ENCODE measurements around the gene WSCD1. TPM values are rescaled to one million over a fixed set of nuclear protein-coding genes. Genes with fewer than 3 reads are reported as not detected.

The WSCD1 gene
- polyA plus RNA-seq, 1 experiment: 0.20 TPM

DNA sequence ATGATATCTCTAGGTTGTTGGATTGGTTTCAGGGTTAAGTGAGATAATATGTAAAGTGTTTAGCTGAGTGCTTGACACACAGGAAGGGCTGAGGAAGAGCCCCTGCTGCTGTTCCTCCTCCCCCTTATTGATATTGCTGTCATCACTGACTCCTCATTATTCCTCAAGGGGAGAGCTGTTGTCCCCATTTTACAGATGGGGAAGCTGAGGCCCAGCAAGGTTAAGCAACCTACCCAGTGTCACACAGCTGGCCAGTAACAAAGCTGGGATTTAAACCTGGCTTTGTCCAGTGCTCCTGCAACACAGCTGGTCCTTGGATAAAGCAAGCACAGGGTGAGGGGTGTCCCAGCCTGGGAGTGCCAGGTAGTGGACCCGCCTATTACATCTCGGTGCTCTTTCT lies 9.8 kb downstream of the WSCD1 start:
- TF ChIP-seq CTCF (IDR thresholded peaks at IDR 0.05; ENCODE audit: low read depth, low read length): no peak
- H3K4me3 ChIP-seq (ENCODE audit: low read depth, low read length): no peak overlapping the region
- H3K27me3 ChIP-seq (ENCODE audit: control insufficient read depth, insufficient read depth, low read length): peaks cover 3% of the 10 kb centered on the region
- H3K27ac ChIP-seq (ENCODE audit: low read depth, low read length): no peak overlapping the region
- peaks cover 4% of the 10 kb centered on the region; the same call in 1 of the 2 replicates for H3K9me3 ChIP-seq (ENCODE audit: control insufficient read depth, insufficient read depth, low read length)
- ChIA-PET POLR2A (no interaction called here), CTCF (no interaction called here)
- DNase-seq (ENCODE audit: low read depth, low spot score): no peak

- TF ChIP-seq CTCF (IDR thresholded peaks at IDR 0.05; ENCODE audit: low read depth, low read length): no peak
- Histone ChIP-seq H3K9me3 (ENCODE audit: control insufficient read depth, insufficient read depth, low read length) (peaks cover 4% of the 10 kb centered on the region; the same call in 1 of the 2 replicates), H3K4me3 (ENCODE audit: low read depth, low read length) (no peak overlapping the region), H3K27ac (ENCODE audit: low read depth, low read length) (no peak overlapping the region), H3K27me3 (ENCODE audit: control insufficient read depth, insufficient read depth, low read length) (peaks cover 3% of the 10 kb centered on the region)
- CTCF ChIA-PET: no interaction called here
- POLR2A ChIA-PET: no interaction called here
- DNase-seq (ENCODE audit: low read depth, low spot score): no peak
Measured at GRCh38 chr17:6080711-6081430, 10.7 kb downstream of the WSCD1 start.

GRCh38 chr17:6082335-6082734 lies 12.2 kb downstream of the WSCD1 start:
- DNase-seq (ENCODE audit: low read depth, low spot score): no peak
- TF ChIP-seq CTCF (IDR thresholded peaks at IDR 0.05; ENCODE audit: low read depth, low read length): no peak
- Histone ChIP-seq H3K4me3 (ENCODE audit: low read depth, low read length) (no peak overlapping the region), H3K9me3 (ENCODE audit: control insufficient read depth, insufficient read depth, low read length) (peaks cover 6% of the 10 kb centered on the region; the same call in 1 of the 2 replicates), H3K27ac (ENCODE audit: low read depth, low read length) (no peak overlapping the region), H3K27me3 (ENCODE audit: control insufficient read depth, insufficient read depth, low read length) (peaks cover 3% of the 10 kb centered on the region)
- ChIA-PET CTCF (no interaction called here), POLR2A (no interaction called here)

- ChIA-PET POLR2A (no interaction called here), CTCF (no interaction called here)
- Histone ChIP-seq H3K27ac (ENCODE audit: low read depth, low read length) (no peak overlapping the region), H3K9me3 (ENCODE audit: control insufficient read depth, insufficient read depth, low read length) (peaks cover 10% of the 10 kb centered on the region; the same call in 1 of the 2 replicates), H3K27me3 (ENCODE audit: control insufficient read depth, insufficient read depth, low read length) (peaks cover 3% of the 10 kb centered on the region), H3K4me3 (ENCODE audit: low read depth, low read length) (no peak overlapping the region)
- no peak for TF ChIP-seq CTCF (IDR thresholded peaks at IDR 0.05; ENCODE audit: low read depth, low read length)
- no peak for DNase-seq (ENCODE audit: low read depth, low spot score)
Measured at GRCh38 chr17:6084311-6085161, 14.4 kb downstream of the WSCD1 start.

DNA sequence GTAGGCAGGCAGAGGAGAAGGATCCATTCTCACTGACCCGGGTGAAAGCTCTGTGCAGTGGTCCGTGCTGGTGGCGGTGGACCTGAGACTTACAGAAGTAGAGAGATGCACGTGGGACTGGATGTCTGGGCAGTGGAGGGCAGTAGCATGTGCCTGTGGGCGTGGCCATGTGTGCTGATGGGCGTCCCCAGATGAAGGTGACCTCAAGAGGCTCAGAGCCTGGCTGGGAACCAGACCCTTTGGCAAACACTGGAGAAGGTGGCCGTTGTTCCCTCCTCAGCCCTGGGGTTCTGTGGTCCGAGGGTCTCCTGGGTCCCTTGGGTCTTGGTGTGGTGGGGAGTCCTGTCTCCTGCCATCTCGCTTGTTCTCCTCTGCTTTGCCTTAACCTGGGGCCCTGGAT lies 15.6 kb downstream of the WSCD1 start:
- no peak overlapping the region for H3K27ac ChIP-seq (ENCODE audit: low read depth, low read length)
- H3K9me3 ChIP-seq (ENCODE audit: control insufficient read depth, insufficient read depth, low read length): peaks cover 12% of the 10 kb centered on the region
- CTCF ChIA-PET: no interaction called here
- POLR2A ChIA-PET: no interaction called here
- no peak for TF ChIP-seq CTCF (IDR thresholded peaks at IDR 0.05; ENCODE audit: low read depth, low read length)
- peaks cover 3% of the 10 kb centered on the region for H3K27me3 ChIP-seq (ENCODE audit: control insufficient read depth, insufficient read depth, low read length)
- no peak for DNase-seq (ENCODE audit: low read depth, low spot score)
- no peak overlapping the region for H3K4me3 ChIP-seq (ENCODE audit: low read depth, low read length)
